SK-N-SH (cell line): Measurements from ENCODE around the gene XYLT2. TPM values are rescaled to one million over a fixed set of nuclear protein-coding genes. Genes with fewer than 3 reads are reported as not detected.

Source experiments
- CTCF ChIA-PET: fragments of 300-600, 350-600 bp; formaldehyde crosslinking; extraction: SDS; loops from one replicate; lab custom pipeline; 2021; lab: Yijun Ruan, JAX
- POLR2A ChIA-PET: fragments of 350-600 bp; sonication (Branson Sonifier 250); formaldehyde crosslinking; extraction: SDS; loops from one replicate; lab custom pipeline; 2020; ENCODE audit warnings: antibody characterized with exemption, inconsistent platforms; lab: Yijun Ruan, JAX
- DNase-seq: peaks from one replicate; pipeline ENCODE4 v3.0.0; 2012
- H2AFZ ChIP-seq: fragments of 200-600 bp; sonication (generic); 2 replicates; pipeline ENCODE4 v1.8.1; 2016; ENCODE audit warnings: antibody characterized with exemption, mild to moderate bottlenecking, low read depth
- H3F3A ChIP-seq: fragments of 200-600 bp; sonication (generic); replicated peaks from 2 replicates; pipeline ENCODE3; 2016; ENCODE audit warnings: antibody characterized with exemption, mild to moderate bottlenecking; ENCODE audit not compliant: insufficient read depth
- H3K27ac ChIP-seq, 2 experiments: fragments of 200-500 bp in 1 of 2; fragments of 200-600 bp in 1 of 2; sonication (Bioruptor generic) in 1 of 2; sonication (generic), shearing (Covaris generic) in 1 of 2; 2 replicates each; pipeline versions ENCODE4 v1.5.1 to v1.6.1; 2014 to 2016; ENCODE audit warnings: low read depth in 2 of 2, inconsistent platforms in 1 of 2, low read length in 1 of 2, mild to moderate bottlenecking in 1 of 2, mixed read lengths in 1 of 2
- H3K27me3 ChIP-seq: fragments of 200-600 bp; sonication (generic), shearing (Covaris generic); 2 replicates; pipeline ENCODE4 v1.6.1; 2016; ENCODE audit warnings: mixed run types; ENCODE audit not compliant: insufficient read depth
- H3K36me3 ChIP-seq, 2 experiments: fragments of 200-500 bp in 1 of 2; fragments of 200-600 bp in 1 of 2; sonication (Bioruptor generic) in 1 of 2; sonication (generic) in 1 of 2; replicated peaks in 1 of 2; 2 replicates each; pipeline versions ENCODE3 to v1.5.1; 2014 to 2016; ENCODE audit warnings: low read length in 1 of 2, mild to moderate bottlenecking in 1 of 2; ENCODE audit not compliant: insufficient read depth in 2 of 2, control insufficient read depth in 1 of 2
- H3K4me1 ChIP-seq, 2 experiments: fragments of 200-500 bp in 1 of 2; fragments of 200-600 bp in 1 of 2; sonication (Bioruptor generic) in 1 of 2; sonication (generic), shearing (Covaris generic) in 1 of 2; 2 replicates each; pipeline versions ENCODE4 v1.5.1 to v1.6.1; 2014 to 2016; ENCODE audit warnings: low read depth in 1 of 2, low read length in 1 of 2, mixed run types in 1 of 2; ENCODE audit not compliant: insufficient read depth in 2 of 2, control insufficient read depth in 1 of 2
- H3K4me2 ChIP-seq: fragments of 200-600 bp; sonication (generic), shearing (Covaris generic); 2 replicates; pipeline ENCODE4 v1.6.1; 2017; ENCODE audit warnings: mixed run types
- H3K4me3 ChIP-seq, 2 experiments: fragments of 200-500 bp in 1 of 2; fragments of 200-600 bp in 1 of 2; sonication (Bioruptor generic) in 1 of 2; sonication (generic), shearing (Covaris generic) in 1 of 2; 2 replicates each; pipeline versions ENCODE4 v1.5.1 to v1.8.1; 2014 to 2016; ENCODE audit warnings: low read depth in 2 of 2, inconsistent platforms in 1 of 2, low read length in 1 of 2, mild to moderate bottlenecking in 1 of 2, mixed read lengths in 1 of 2, moderate library complexity in 1 of 2
- H3K79me2 ChIP-seq: fragments of 200-600 bp; sonication (generic); 2 replicates; pipeline ENCODE4 v1.8.1; 2017; ENCODE audit warnings: mild to moderate bottlenecking; ENCODE audit not compliant: insufficient read depth
- H3K9ac ChIP-seq: fragments of 200-600 bp; sonication (generic); 2 replicates; pipeline ENCODE4 v1.6.1; 2017; ENCODE audit warnings: mixed run types
- H3K9me2 ChIP-seq: fragments of 200-600 bp; sonication (generic); 2 replicates; pipeline ENCODE4 v1.6.1; 2017; ENCODE audit warnings: mixed run types
- H3K9me3 ChIP-seq: fragments of 200-600 bp; sonication (generic); 2 replicates; pipeline ENCODE4 v1.6.1; 2017; ENCODE audit warnings: mixed run types, mild to moderate bottlenecking, moderate library complexity
- H4K20me1 ChIP-seq: fragments of 200-600 bp; sonication (generic); 2 replicates; pipeline ENCODE4 v1.6.1; 2017; ENCODE audit warnings: mild to moderate bottlenecking, mixed run types; ENCODE audit not compliant: insufficient read depth
- CHD2 ChIP-seq: fragments of 150-350 bp; IDR thresholded peaks from 2 replicates; pipeline ENCODE4 v1.6.1; 2018; ENCODE audit warnings: low read length; ENCODE audit not compliant: partially characterized antibody
- EP300 ChIP-seq, 2 experiments: IDR thresholded peaks; 2 replicates each; pipeline versions ENCODE4 v1.4.0 to v1.6.1; 2012; ENCODE audit warnings: borderline replicate concordance in 1 of 2, low read depth in 1 of 2, low read length in 1 of 2
- FOSL2 ChIP-seq: IDR thresholded peaks from 2 replicates; pipeline ENCODE4 v1.4.0; 2012; ENCODE audit warnings: low read depth, mild to moderate bottlenecking, moderate library complexity, borderline replicate concordance
- FOXM1 ChIP-seq: IDR thresholded peaks from 2 replicates; pipeline ENCODE4 v1.4.0; 2012; ENCODE audit warnings: low read depth, mild to moderate bottlenecking
- GABPA ChIP-seq: IDR thresholded peaks from 2 replicates; pipeline ENCODE4 v1.4.0; 2012; ENCODE audit warnings: low read depth, mild to moderate bottlenecking
- GATA2 ChIP-seq: sonication (generic); formaldehyde crosslinking; IDR thresholded peaks from 2 replicates; pipeline ENCODE4 v1.5.0; 2020; ENCODE audit warnings: mild to moderate bottlenecking, missing genetic modification reagents
- MAX ChIP-seq: IDR thresholded peaks from 2 replicates; pipeline ENCODE4 v1.4.0; 2012; ENCODE audit warnings: low read depth
- NRF1 ChIP-seq: IDR thresholded peaks from 2 replicates; pipeline ENCODE4 v1.6.1; 2012; ENCODE audit warnings: low read depth, mild to moderate bottlenecking, low read length
- POLR2AphosphoS5 ChIP-seq: IDR thresholded peaks from 2 replicates; pipeline ENCODE4 v1.6.1; 2012; ENCODE audit warnings: low read depth, low read length
- RCOR1 ChIP-seq: fragments of 150-350 bp; IDR thresholded peaks from 2 replicates; pipeline ENCODE4 v1.6.1; 2017; ENCODE audit warnings: antibody characterized with exemption, low read length
- RFX5 ChIP-seq: IDR thresholded peaks from 2 replicates; pipeline ENCODE4 v1.6.1; 2012; ENCODE audit warnings: mild to moderate bottlenecking, improper control_type of control experiment, low read length
- RXRA ChIP-seq: IDR thresholded peaks from 2 replicates; pipeline ENCODE4 v1.4.0; 2012; ENCODE audit warnings: low read depth, mild to moderate bottlenecking, borderline replicate concordance
- SMC3 ChIP-seq: IDR thresholded peaks from 2 replicates; pipeline ENCODE4 v1.6.1; 2012; ENCODE audit warnings: low read depth, low read length, improper control_type of control experiment
- TCF12 ChIP-seq: IDR thresholded peaks from 2 replicates; pipeline ENCODE4 v1.4.0; 2012
- TEAD4 ChIP-seq: IDR thresholded peaks from 2 replicates; pipeline ENCODE4 v1.4.0; 2012; ENCODE audit warnings: mild to moderate bottlenecking, borderline replicate concordance; ENCODE audit not compliant: insufficient read depth
- WGBS: methylation state at CpG from one replicate; pipeline ENCODE4 v1.1.6; 2017; ENCODE audit warnings: low lambda C conversion rate; 5-methylcytosine and 5-hydroxymethylcytosine counted together
- polyA plus RNA-seq, 3 experiments: library from polyadenylated mRNA; depleted of rRNA; stranded (reverse); fragments of >200 nt; gene quantifications; 2 replicates each; pipeline ENCODE4 v1.2.3, GENCODE V29; 2012
- TF ChIP-seq, protein P1 (sequence below): fragments of 200-600 bp; sonication (generic); IDR thresholded peaks from 2 replicates; pipeline ENCODE4 v1.6.1; 2017; ENCODE audit warnings: antibody characterized with exemption, mild to moderate bottlenecking, moderate library complexity
- TF ChIP-seq, protein P2 (sequence below): IDR thresholded peaks from 2 replicates; pipeline ENCODE4 v1.4.0; 2012; ENCODE audit warnings: low read depth, borderline replicate concordance

Gene XYLT2
- polyA plus RNA-seq, 1 of the 3 experiments (the other 2 are of a cell fraction): 28.4 TPM

DNA sequence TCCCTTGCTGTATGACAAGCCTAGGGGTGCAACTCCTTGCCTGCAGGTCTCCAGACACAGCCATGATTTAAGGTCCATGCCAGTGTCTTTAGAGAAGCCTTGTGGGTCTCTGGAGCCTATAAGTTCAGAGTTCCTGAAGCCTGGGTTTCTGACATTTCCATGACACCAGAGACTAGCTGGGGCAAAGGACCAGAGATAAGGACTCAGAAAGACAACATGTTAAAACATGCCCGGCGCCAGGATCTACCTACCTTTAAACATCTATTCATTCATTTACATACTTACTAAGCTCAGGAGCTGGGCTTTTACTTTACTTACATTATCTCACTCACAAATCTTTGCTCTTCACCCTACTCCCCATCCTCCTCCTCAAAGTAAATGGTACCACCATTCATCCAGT lies 25.6 kb downstream of the XYLT2 start:
- POLR2A ChIA-PET: interaction anchor here (0.6 to 1.2 kb wide), 2 partner anchors 9 to 62 kb away, joined by 3 to 4 read pairs; no protein-coding TSS in a partner anchor
- H3K79me2 ChIP-seq: peaks cover 38% of the 10 kb centered on the region
- peak overlapping the region; percentile 81 to 94 for H3K4me3 ChIP-seq

GRCh38 chr17:50372222-50372757 lies 26.4 kb downstream of the XYLT2 start:
- H3K79me2 ChIP-seq: peaks cover 38% of the 10 kb centered on the region
- TF ChIP-seq RXRA: no peak
- TF ChIP-seq RCOR1: no peak
- H3K4me1 ChIP-seq: peaks cover 0 to 27% of the 10 kb centered on the region in 2 experiments; a peak in 2 of 4 replicates
- H3K9me2 ChIP-seq: no peaks in the 10 kb centered on the region
- H3K4me2 ChIP-seq: peak overlapping the region; percentile 87
- no peaks in the 10 kb centered on the region for H3F3A ChIP-seq
- H4K20me1 ChIP-seq: no peaks in the 10 kb centered on the region
- no peaks in the 10 kb centered on the region for H3K9me3 ChIP-seq
- DNase-seq: no peak
- peaks cover 37 to 42% of the 10 kb centered on the region in 2 experiments for H3K36me3 ChIP-seq
- H3K9ac ChIP-seq: peak overlapping the region; percentile 93
- no peaks in the 10 kb centered on the region for H3K27me3 ChIP-seq
- ChIA-PET CTCF (interaction anchor here (1.1 to 8.1 kb wide), 9 partner anchors 10 to 278 kb away, joined by 3 to 51 read pairs (median 7); partner anchors contain the start of gene LRRC59), POLR2A (no interaction called here)
- H2AFZ ChIP-seq: peak overlapping the region; percentile 90
- H3K4me3 ChIP-seq: peak overlapping the region; percentile 81 to 94
- WGBS: 5% methylated on average over 14 of the region's 14 CpGs
- peak overlapping the region; percentile 93 to 96 for H3K27ac ChIP-seq

More for the DNA sequence above, 25.6 kb downstream of the XYLT2 start:
- Histone ChIP-seq H3K4me2 (peak overlapping the region; percentile 87), H3K27ac (peak overlapping the region in 1 of 2 experiments; percentile 51; a peak in 1 of 4 replicates), H3K27me3 (no peaks in the 10 kb centered on the region), H3K9me3 (no peaks in the 10 kb centered on the region), H3K36me3 (peaks cover 41 to 42% of the 10 kb centered on the region in 2 experiments), H4K20me1 (no peaks in the 10 kb centered on the region), H3K9ac (no peak overlapping the region), H3K9me2 (no peaks in the 10 kb centered on the region), H3F3A (no peaks in the 10 kb centered on the region), H2AFZ (no peak overlapping the region), H3K4me1 (peaks cover 0 to 26% of the 10 kb centered on the region in 2 experiments; a peak in 2 of 4 replicates)
- CTCF ChIA-PET: interaction anchor here (1.1 to 8.1 kb wide), 9 partner anchors 9 to 278 kb away, joined by 3 to 51 read pairs (median 7); partner anchors contain the start of gene LRRC59
- WGBS: 100% methylated on average over 2 of the region's 2 CpGs
- DNase-seq: no peak
- TF ChIP-seq RCOR1 (no peak), MAX (no peak), FOXM1 (no peak), TCF12 (no peak), RXRA (no peak), EP300 (IDR thresholded peaks at IDR 0.05; ENCODE audit: borderline replicate concordance in 1 of 2, low read depth in 1 of 2, low read length in 1 of 2) (no peak), GATA2 (CRISPR knock-in tag) (no peak), GABPA (no peak), RFX5 (no peak), FOSL2 (no peak), SMC3 (no peak), CHD2 (no peak), NRF1 (no peak), POLR2AphosphoS5 (no peak), TEAD4 (no peak)
- TF ChIP-seq, protein P1, sequence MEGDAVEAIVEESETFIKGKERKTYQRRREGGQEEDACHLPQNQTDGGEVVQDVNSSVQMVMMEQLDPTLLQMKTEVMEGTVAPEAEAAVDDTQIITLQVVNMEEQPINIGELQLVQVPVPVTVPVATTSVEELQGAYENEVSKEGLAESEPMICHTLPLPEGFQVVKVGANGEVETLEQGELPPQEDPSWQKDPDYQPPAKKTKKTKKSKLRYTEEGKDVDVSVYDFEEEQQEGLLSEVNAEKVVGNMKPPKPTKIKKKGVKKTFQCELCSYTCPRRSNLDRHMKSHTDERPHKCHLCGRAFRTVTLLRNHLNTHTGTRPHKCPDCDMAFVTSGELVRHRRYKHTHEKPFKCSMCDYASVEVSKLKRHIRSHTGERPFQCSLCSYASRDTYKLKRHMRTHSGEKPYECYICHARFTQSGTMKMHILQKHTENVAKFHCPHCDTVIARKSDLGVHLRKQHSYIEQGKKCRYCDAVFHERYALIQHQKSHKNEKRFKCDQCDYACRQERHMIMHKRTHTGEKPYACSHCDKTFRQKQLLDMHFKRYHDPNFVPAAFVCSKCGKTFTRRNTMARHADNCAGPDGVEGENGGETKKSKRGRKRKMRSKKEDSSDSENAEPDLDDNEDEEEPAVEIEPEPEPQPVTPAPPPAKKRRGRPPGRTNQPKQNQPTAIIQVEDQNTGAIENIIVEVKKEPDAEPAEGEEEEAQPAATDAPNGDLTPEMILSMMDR: no peak
- TF ChIP-seq, protein P2, sequence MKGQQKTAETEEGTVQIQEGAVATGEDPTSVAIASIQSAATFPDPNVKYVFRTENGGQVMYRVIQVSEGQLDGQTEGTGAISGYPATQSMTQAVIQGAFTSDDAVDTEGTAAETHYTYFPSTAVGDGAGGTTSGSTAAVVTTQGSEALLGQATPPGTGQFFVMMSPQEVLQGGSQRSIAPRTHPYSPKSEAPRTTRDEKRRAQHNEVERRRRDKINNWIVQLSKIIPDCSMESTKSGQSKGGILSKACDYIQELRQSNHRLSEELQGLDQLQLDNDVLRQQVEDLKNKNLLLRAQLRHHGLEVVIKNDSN: no peak
